ENCODE measurements around the gene FBXO2. TPM values are rescaled to one million over a fixed set of nuclear protein-coding genes. Genes with fewer than 3 reads are reported as not detected.

Gene FBXO2
- total and polyA plus RNA-seq, 10 of the 15 experiments (the other 5 are each of a cell fraction or from before 2014, with no cell fraction given), result 0.06 to 0.41 (median 0.18) TPM; not detected in 4

GRCh38 chr1:11639372-11639771 is 14.9 kb downstream of the FBXO2 start:
- CTCF ChIA-PET, result no interaction called here
- Histone ChIP-seq H4K20me1 (ENCODE audit: control insufficient read depth, insufficient read depth) (no peaks in the 10 kb centered on the region), H3K36me3 (ENCODE audit: control insufficient read depth in 2 of 2, insufficient read depth in 2 of 2, low read length in 1 of 2) (no peaks in the 10 kb centered on the region)

DNA sequence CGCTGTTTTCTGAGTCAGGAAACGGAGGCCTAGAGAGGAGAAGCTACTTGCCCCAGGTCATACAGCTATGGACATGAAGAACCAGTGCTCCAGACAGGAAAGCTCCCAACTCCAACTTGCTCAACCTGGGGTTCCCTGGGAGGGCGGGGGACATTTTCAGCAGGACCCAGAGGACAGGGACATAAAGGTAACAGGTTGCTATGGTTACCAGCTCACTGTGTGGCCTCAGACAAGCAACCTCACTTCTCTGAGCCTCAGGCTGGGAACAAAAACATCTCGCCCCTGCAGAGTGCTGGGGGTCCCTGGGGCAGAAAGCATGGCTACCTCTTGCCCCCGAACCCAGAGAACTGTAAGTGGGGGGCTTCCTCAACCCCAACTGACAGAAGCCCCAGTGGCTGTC is 16.1 kb downstream of the FBXO2 start:
- ChIA-PET CTCF (interaction anchor here (0.6 to 1.5 kb wide), 2 partner anchors 600 to 893 kb away, joined by 3 to 7 read pairs; no protein-coding TSS in a partner anchor), POLR2A (no interaction called here), RAD21 (ENCODE audit: unreplicated experiment) (interaction anchor here (1.7 kb wide), 1 partner anchor 600 kb away, joined by 7 read pairs; no protein-coding TSS in a partner anchor), SMC1A (ENCODE audit: uncharacterized antibody, unreplicated experiment) (interaction anchor here (0.8 to 1.5 kb wide), 2 partner anchors 85 to 601 kb away, joined by 3 read pairs; no protein-coding TSS in a partner anchor)
- DNase-seq (ENCODE audit: low read depth, low spot score) (no peak), ATAC-seq (no peak), FAIRE-seq (no peak)
- no TSS peak for BruUV-seq (replicated peaks)
- Histone ChIP-seq H3K9ac (ENCODE audit: control insufficient read depth, insufficient read depth, low read length) (no peak overlapping the region), H2AFZ (ENCODE audit: control insufficient read depth, low read depth, low read length) (no peak overlapping the region), H3K27ac (ENCODE audit: control insufficient read depth, insufficient read depth) (no peak overlapping the region), H4K20me1 (ENCODE audit: control insufficient read depth, insufficient read depth) (no peaks in the 10 kb centered on the region), H3K79me2 (ENCODE audit: control insufficient read depth, insufficient read depth, low read length) (no peaks in the 10 kb centered on the region), H3K9me3 (replicated peaks; ENCODE audit: control insufficient read depth, insufficient read depth, low read length) (no peaks in the 10 kb centered on the region), H3K4me2 (ENCODE audit: control insufficient read depth, insufficient read depth) (no peak overlapping the region), H3K4me1 (ENCODE audit: control insufficient read depth, insufficient read depth, low read length) (no peaks in the 10 kb centered on the region), H3K27me3 (replicated peaks in 1 of 2; ENCODE audit: control insufficient read depth in 2 of 2, insufficient read depth in 2 of 2, low read length in 1 of 2) (no peaks in the 10 kb centered on the region; a peak in 1 of 4 replicates), H3K36me3 (ENCODE audit: control insufficient read depth in 2 of 2, insufficient read depth in 2 of 2, low read length in 1 of 2) (no peaks in the 10 kb centered on the region), H3K4me3 (no peak overlapping the region)
- 17% methylated on average over 5 of the region's 5 CpGs for WGBS (ENCODE audit: insufficient coverage, insufficient replicate concordance, low lambda C conversion rate, missing lambda C conversion rate)
- in situ Hi-C loops (cut with MboI), result no loop called here
- intact Hi-C loops (cut with micrococcal nuclease; ENCODE audit: unreplicated experiment), result no loop called here
- TF ChIP-seq ZNF207 (IDR thresholded peaks at IDR 0.05; ENCODE audit: borderline replicate concordance) (no peak), MAX (IDR thresholded peaks at IDR 0.05; ENCODE audit: low read depth, low read length) (no peak), BCL11A (IDR thresholded peaks at IDR 0.05; ENCODE audit: low read depth, low read length) (no peak), TCF3 (IDR thresholded peaks at IDR 0.05; ENCODE audit: borderline replicate concordance, insufficient read depth, low read depth, low read length) (no peak), NFIC (IDR thresholded peaks at IDR 0.05; ENCODE audit: low read depth, low read length) (no peak), MEF2A (IDR thresholded peaks at IDR 0.05; ENCODE audit: insufficient read depth, low read depth, low read length) (no peak), CREB1 (IDR thresholded peaks at IDR 0.05; ENCODE audit: low read depth) (no peak), IRF4 (IDR thresholded peaks at IDR 0.05; ENCODE audit: low read depth, low read length) (no peak)
- TF ChIP-seq, protein P1, sequence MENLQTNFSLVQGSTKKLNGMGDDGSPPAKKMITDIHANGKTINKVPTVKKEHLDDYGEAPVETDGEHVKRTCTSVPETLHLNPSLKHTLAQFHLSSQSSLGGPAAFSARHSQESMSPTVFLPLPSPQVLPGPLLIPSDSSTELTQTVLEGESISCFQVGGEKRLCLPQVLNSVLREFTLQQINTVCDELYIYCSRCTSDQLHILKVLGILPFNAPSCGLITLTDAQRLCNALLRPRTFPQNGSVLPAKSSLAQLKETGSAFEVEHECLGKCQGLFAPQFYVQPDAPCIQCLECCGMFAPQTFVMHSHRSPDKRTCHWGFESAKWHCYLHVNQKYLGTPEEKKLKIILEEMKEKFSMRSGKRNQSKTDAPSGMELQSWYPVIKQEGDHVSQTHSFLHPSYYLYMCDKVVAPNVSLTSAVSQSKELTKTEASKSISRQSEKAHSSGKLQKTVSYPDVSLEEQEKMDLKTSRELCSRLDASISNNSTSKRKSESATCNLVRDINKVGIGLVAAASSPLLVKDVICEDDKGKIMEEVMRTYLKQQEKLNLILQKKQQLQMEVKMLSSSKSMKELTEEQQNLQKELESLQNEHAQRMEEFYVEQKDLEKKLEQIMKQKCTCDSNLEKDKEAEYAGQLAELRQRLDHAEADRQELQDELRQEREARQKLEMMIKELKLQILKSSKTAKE (IDR thresholded peaks at IDR 0.05; ENCODE audit: low read depth, poor library complexity, severe bottlenecking), result no peak

More at GRCh38 chr1:11639372-11639771, 14.9 kb downstream of the FBXO2 start:
- TF ChIP-seq RCOR1 (conservative IDR thresholded peaks at IDR 0.05; ENCODE audit: low read depth, low read length) (no peak), SUPT20H (IDR thresholded peaks at IDR 0.05; ENCODE audit: borderline replicate concordance, control insufficient read depth, low read depth, low read length) (no peak), KDM1A (IDR thresholded peaks at IDR 0.05; ENCODE audit: borderline replicate concordance) (no peak), TBL1XR1 (IDR thresholded peaks at IDR 0.05; ENCODE audit: low read depth, low read length) (no peak), LARP7 (IDR thresholded peaks at IDR 0.05) (no peak), POLR2A (IDR thresholded peaks at IDR 0.05; ENCODE audit: low read depth, low read length) (no peak), CBX3 (IDR thresholded peaks at IDR 0.05; ENCODE audit: borderline replicate concordance, low read depth) (no peak)
- TF ChIP-seq, protein P2, sequence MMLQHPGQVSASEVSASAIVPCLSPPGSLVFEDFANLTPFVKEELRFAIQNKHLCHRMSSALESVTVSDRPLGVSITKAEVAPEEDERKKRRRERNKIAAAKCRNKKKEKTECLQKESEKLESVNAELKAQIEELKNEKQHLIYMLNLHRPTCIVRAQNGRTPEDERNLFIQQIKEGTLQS (IDR thresholded peaks at IDR 0.05; ENCODE audit: borderline replicate concordance, extremely low read depth, low read depth, low read length), result no peak
- TF ChIP-seq, protein P3, sequence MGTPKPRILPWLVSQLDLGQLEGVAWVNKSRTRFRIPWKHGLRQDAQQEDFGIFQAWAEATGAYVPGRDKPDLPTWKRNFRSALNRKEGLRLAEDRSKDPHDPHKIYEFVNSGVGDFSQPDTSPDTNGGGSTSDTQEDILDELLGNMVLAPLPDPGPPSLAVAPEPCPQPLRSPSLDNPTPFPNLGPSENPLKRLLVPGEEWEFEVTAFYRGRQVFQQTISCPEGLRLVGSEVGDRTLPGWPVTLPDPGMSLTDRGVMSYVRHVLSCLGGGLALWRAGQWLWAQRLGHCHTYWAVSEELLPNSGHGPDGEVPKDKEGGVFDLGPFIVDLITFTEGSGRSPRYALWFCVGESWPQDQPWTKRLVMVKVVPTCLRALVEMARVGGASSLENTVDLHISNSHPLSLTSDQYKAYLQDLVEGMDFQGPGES (IDR thresholded peaks at IDR 0.05), result no peak
- ChIA-PET SMC1A (ENCODE audit: uncharacterized antibody, unreplicated experiment) (interaction anchor here (1.0 kb wide), 1 partner anchor 602 kb away, joined by 3 read pairs; no protein-coding TSS in a partner anchor), POLR2A (no interaction called here), RAD21 (ENCODE audit: unreplicated experiment) (no interaction called here)
- 51% methylated on average over 4 of the region's 4 CpGs for WGBS (ENCODE audit: insufficient coverage, insufficient replicate concordance, low lambda C conversion rate, missing lambda C conversion rate)
- in situ Hi-C loops (cut with MboI) (no loop called here), intact Hi-C loops (cut with micrococcal nuclease; ENCODE audit: unreplicated experiment) (no loop called here)
- Histone ChIP-seq H2AFZ (ENCODE audit: control insufficient read depth, low read depth, low read length) (no peak overlapping the region), H3K4me1 (ENCODE audit: control insufficient read depth, insufficient read depth, low read length) (no peaks in the 10 kb centered on the region), H3K9me3 (replicated peaks; ENCODE audit: control insufficient read depth, insufficient read depth, low read length) (no peaks in the 10 kb centered on the region), H3K4me3 (no peak overlapping the region), H3K9ac (ENCODE audit: control insufficient read depth, insufficient read depth, low read length) (no peak overlapping the region), H3K79me2 (ENCODE audit: control insufficient read depth, insufficient read depth, low read length) (no peaks in the 10 kb centered on the region), H3K4me2 (ENCODE audit: control insufficient read depth, insufficient read depth) (no peak overlapping the region), H3K27me3 (replicated peaks in 1 of 2; ENCODE audit: control insufficient read depth in 2 of 2, insufficient read depth in 2 of 2, low read length in 1 of 2) (no peaks in the 10 kb centered on the region; a peak in 1 of 4 replicates), H3K27ac (ENCODE audit: control insufficient read depth, insufficient read depth) (no peak overlapping the region)
- DNase-seq (ENCODE audit: low read depth, low spot score) (no peak), FAIRE-seq (no peak), ATAC-seq (no peak)
- no TSS peak for BruUV-seq (replicated peaks)

Data from GM12878 (cell line).